Liver (tissue), 9 donors: ENCODE results near the gene CHAD. TPM values are rescaled to one million over a fixed set of nuclear protein-coding genes. Genes with fewer than 3 reads are reported as not detected.

ENCODE experiments used
- DNase-seq: peaks from one replicate; pipeline ENCODE4 v3.0.0-alpha.2; 2017; ENCODE audit warnings: low spot score
- H3K27ac ChIP-seq, 2 donors: one replicate each; pipeline ENCODE4 v1.7.0; 2013; ENCODE audit warnings: inconsistent platforms in 2 of 2, low read length in 2 of 2, control low read depth in 1 of 2, low read depth in 1 of 2, mild to moderate bottlenecking in 1 of 2
- H3K27me3 ChIP-seq, 4 donors: one replicate each; pipeline versions ENCODE4 v1.6.1 to v1.7.0; 2013; ENCODE audit warnings: low read length in 3 of 4, inconsistent platforms in 1 of 4, mild to moderate bottlenecking in 1 of 4, moderate library complexity in 1 of 4; ENCODE audit not compliant: control insufficient read depth in 4 of 4, insufficient read depth in 4 of 4
- H3K36me3 ChIP-seq, 4 donors: one replicate each; pipeline versions ENCODE4 v1.6.1 to v1.7.0; 2013; ENCODE audit warnings: low read length in 3 of 4, mild to moderate bottlenecking in 3 of 4, low read depth in 1 of 4, moderate library complexity in 1 of 4; ENCODE audit not compliant: control insufficient read depth in 4 of 4, insufficient read depth in 3 of 4
- H3K4me1 ChIP-seq, 4 donors: one replicate each; pipeline versions ENCODE4 v1.6.1 to v1.7.0; 2013; ENCODE audit warnings: low read length in 3 of 4, mild to moderate bottlenecking in 3 of 4, moderate library complexity in 1 of 4; ENCODE audit not compliant: control insufficient read depth in 4 of 4, insufficient read depth in 4 of 4
- H3K4me3 ChIP-seq, 3 donors: one replicate each; pipeline versions ENCODE4 v1.6.1 to v1.7.0; 2013; ENCODE audit warnings: low read length in 3 of 3, control low read depth in 1 of 3, low read depth in 1 of 3, mild to moderate bottlenecking in 1 of 3
- H3K9ac ChIP-seq, 2 donors: one replicate each; pipeline ENCODE4 v1.7.0; 2013; ENCODE audit warnings: low read length in 2 of 2, mild to moderate bottlenecking in 2 of 2, moderate library complexity in 2 of 2, control low read depth in 1 of 2, low read depth in 1 of 2
- H3K9me3 ChIP-seq, 4 donors: one replicate each; pipeline versions ENCODE4 v1.6.1 to v1.7.0; 2013; ENCODE audit warnings: low read length in 3 of 4; ENCODE audit not compliant: control insufficient read depth in 4 of 4
- FOXA2 ChIP-seq: IDR thresholded peaks from 2 replicates; pipeline ENCODE4 v1.6.1; 2016; ENCODE audit warnings: antibody characterized with exemption
- GABPA ChIP-seq, 2 donors: IDR thresholded peaks in 1 of 2; conservative IDR thresholded peaks in 1 of 2; 2 replicates each; pipeline ENCODE4 v1.6.1; 2016; ENCODE audit warnings: antibody characterized with exemption in 2 of 2, mild to moderate bottlenecking in 1 of 2, moderate library complexity in 1 of 2
- HNF4A ChIP-seq, 2 donors: conservative IDR thresholded peaks; 2 replicates each; pipeline ENCODE4 v1.6.1; 2016; ENCODE audit warnings: antibody characterized with exemption in 2 of 2, mild to moderate bottlenecking in 2 of 2
- HNF4G ChIP-seq: IDR thresholded peaks from 2 replicates; pipeline ENCODE4 v1.6.1; 2016; ENCODE audit warnings: antibody characterized with exemption
- JUND ChIP-seq, 2 donors: IDR thresholded peaks; 2 replicates each; pipeline ENCODE4 v1.6.1; 2016; ENCODE audit warnings: antibody characterized with exemption in 2 of 2
- NR2F2 ChIP-seq: IDR thresholded peaks from 2 replicates; pipeline ENCODE4 v1.6.1; 2016; ENCODE audit warnings: antibody characterized with exemption
- RXRA ChIP-seq, 2 donors: IDR thresholded peaks; 2 replicates each; pipeline ENCODE4 v1.6.1; 2017 to 2018; ENCODE audit warnings: antibody characterized with exemption in 2 of 2, mild to moderate bottlenecking in 1 of 2
- SP1 ChIP-seq: IDR thresholded peaks from 2 replicates; pipeline ENCODE4 v1.6.1; 2018; ENCODE audit warnings: antibody characterized with exemption, mild to moderate bottlenecking
- YY1 ChIP-seq: IDR thresholded peaks from 2 replicates; pipeline ENCODE4 v1.6.1; 2016; ENCODE audit warnings: antibody characterized with exemption, mild to moderate bottlenecking
- ZBTB33 ChIP-seq: IDR thresholded peaks from 2 replicates; pipeline ENCODE4 v1.6.1; 2016; ENCODE audit warnings: antibody characterized with exemption
- WGBS: extraction: QIAGEN DNeasy Blood & Tissue Kit; methylation state at CpG from one replicate; pipeline ENCODE4 v1.1.7; 2013; 5-methylcytosine and 5-hydroxymethylcytosine counted together
- polyA plus RNA-seq, 2 donors: library from polyadenylated mRNA; stranded (reverse) in 1 of 2; unstranded in 1 of 2; fragments of 200-250 nt in 1 of 2; fragments of >200 nt in 1 of 2; fragmentation: Nextera tagmentation in 1 of 2; extraction: Ambion mirVana in 1 of 2; gene quantifications; one replicate each; pipeline versions ENCODE4 v1.2.1 to v1.2.3, GENCODE V29; 2013 to 2015
- total RNA-seq, 2 donors: library from RNA; depleted of rRNA; stranded (reverse); fragments of >200 nt; gene quantifications; one replicate each; pipeline ENCODE4 v1.2.3, GENCODE V29; 2014
- TF ChIP-seq, protein P1 (sequence below): fragments of 150-350 bp; IDR thresholded peaks from 2 replicates; pipeline ENCODE4 v1.5.1; 2017; ENCODE audit warnings: improper control_type of control experiment, low read depth, low read length; ENCODE audit not compliant: missing input control
- TF ChIP-seq, protein P2 (sequence below): IDR thresholded peaks from 2 replicates; pipeline ENCODE4 v1.6.1; 2016; ENCODE audit warnings: antibody characterized with exemption, mild to moderate bottlenecking
- donor health status: healthy.
- donor health status: healthy.
- donor health status: healthy.
- donor health status: healthy.
- donor health status: healthy.

CHAD gene
- total and polyA plus RNA-seq, 4 donors, result 0.51 to 3.3 (median 2.3) TPM

DNA sequence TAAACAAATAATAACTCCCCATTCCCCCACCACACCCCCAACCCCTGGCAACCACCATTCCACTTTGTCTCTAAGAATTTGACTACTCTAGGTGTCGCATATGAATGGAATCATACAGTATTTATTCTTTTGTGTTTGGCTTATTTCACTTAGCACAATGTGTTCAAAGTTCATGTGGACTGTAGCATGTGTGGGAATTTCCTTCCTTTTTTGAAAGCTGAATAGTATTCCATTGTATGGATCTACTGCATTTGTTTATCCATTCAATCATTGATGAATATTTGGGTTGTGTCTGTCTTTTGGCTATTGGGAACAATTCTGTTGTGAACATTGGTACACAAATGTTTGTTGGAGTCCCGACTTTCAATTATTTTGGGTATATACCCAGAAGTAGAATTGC lies 45.9 kb downstream of the CHAD start:
- TF ChIP-seq HNF4A (conservative IDR thresholded peaks at IDR 0.05), result no peak
- TF ChIP-seq SP1, result no peak
- TF ChIP-seq ZBTB33, result no peak
- TF ChIP-seq, protein P1, sequence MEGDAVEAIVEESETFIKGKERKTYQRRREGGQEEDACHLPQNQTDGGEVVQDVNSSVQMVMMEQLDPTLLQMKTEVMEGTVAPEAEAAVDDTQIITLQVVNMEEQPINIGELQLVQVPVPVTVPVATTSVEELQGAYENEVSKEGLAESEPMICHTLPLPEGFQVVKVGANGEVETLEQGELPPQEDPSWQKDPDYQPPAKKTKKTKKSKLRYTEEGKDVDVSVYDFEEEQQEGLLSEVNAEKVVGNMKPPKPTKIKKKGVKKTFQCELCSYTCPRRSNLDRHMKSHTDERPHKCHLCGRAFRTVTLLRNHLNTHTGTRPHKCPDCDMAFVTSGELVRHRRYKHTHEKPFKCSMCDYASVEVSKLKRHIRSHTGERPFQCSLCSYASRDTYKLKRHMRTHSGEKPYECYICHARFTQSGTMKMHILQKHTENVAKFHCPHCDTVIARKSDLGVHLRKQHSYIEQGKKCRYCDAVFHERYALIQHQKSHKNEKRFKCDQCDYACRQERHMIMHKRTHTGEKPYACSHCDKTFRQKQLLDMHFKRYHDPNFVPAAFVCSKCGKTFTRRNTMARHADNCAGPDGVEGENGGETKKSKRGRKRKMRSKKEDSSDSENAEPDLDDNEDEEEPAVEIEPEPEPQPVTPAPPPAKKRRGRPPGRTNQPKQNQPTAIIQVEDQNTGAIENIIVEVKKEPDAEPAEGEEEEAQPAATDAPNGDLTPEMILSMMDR, result no peak
- no peak for TF ChIP-seq GABPA (IDR thresholded peaks at IDR 0.05 in 1 of 2, conservative IDR thresholded peaks at IDR 0.05 in 1 of 2)
- DNase-seq, result no peak
- no peak overlapping the region for H3K27ac ChIP-seq
- WGBS, result 81% methylated on average over 2 of the region's 2 CpGs
- no peak overlapping the region for H3K4me3 ChIP-seq
- no peaks in the 10 kb centered on the region for H3K9me3 ChIP-seq
- no peaks in the 10 kb centered on the region for H3K27me3 ChIP-seq
- peaks cover 13 to 41% (median 31%) of the 10 kb centered on the region in 4 donors for H3K4me1 ChIP-seq
- H3K9ac ChIP-seq, result no peak overlapping the region
- H3K36me3 ChIP-seq, result no peaks in the 10 kb centered on the region

DNA sequence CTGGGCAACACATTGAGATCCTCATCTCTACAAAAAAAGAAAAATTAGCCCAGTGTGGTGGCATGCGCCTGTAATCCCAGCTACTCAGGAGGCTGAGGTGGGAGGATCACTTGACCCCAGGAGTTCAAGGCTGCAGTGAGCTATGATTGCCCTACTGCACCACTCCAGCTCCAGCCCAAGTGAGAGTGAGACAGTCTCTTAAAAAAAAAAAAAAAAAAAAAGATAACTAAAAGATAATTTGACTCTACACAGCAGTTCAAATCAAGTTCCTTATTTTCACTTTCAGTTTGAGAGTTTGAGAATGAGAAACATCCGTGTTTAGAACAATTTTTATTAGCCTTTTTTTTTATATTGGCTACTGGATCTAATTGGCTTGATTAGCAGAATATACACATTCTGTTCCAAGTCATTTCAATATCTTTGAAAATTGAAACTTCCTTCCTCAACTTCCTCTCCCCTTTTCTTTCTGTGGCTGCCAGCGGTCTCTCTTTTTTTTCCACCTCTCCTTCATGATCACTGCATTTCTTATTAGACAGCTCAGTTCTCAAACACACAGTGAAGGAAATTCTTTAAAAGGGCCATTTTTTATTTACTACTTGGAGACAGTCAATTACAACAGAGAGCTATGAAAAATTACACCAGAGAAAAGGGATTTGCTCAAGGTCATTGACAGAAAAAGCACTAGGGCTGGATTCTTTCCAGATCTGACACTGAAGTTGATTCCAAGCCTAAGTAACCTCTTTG lies 47.2 kb downstream of the CHAD start:
- WGBS, result 22% methylated on average over 3 of the region's 3 CpGs
- Histone ChIP-seq H3K9me3 (no peaks in the 10 kb centered on the region), H3K4me1 (peaks cover 12 to 28% (median 18%) of the 10 kb centered on the region in 4 donors), H3K36me3 (no peaks in the 10 kb centered on the region), H3K9ac (peak overlapping the region in 1 of 2 donors; percentile 66), H3K4me3 (peak overlapping the region in 2 of 3 donors; percentile 13 to 42), H3K27me3 (no peaks in the 10 kb centered on the region), H3K27ac (peak overlapping the region; percentile 63 to 79)
- DNase-seq, result no peak
- TF ChIP-seq FOXA2 (no peak), HNF4A (conservative IDR thresholded peaks at IDR 0.05) (peak in 1 of 2 donors; percentile 9), NR2F2 (no peak), JUND (IDR thresholded peaks at IDR 0.05) (no peak), RXRA (IDR thresholded peaks at IDR 0.05) (peak in 1 of 2 donors; percentile 5), YY1 (peak; percentile 18), HNF4G (no peak)
- TF ChIP-seq, protein P2, sequence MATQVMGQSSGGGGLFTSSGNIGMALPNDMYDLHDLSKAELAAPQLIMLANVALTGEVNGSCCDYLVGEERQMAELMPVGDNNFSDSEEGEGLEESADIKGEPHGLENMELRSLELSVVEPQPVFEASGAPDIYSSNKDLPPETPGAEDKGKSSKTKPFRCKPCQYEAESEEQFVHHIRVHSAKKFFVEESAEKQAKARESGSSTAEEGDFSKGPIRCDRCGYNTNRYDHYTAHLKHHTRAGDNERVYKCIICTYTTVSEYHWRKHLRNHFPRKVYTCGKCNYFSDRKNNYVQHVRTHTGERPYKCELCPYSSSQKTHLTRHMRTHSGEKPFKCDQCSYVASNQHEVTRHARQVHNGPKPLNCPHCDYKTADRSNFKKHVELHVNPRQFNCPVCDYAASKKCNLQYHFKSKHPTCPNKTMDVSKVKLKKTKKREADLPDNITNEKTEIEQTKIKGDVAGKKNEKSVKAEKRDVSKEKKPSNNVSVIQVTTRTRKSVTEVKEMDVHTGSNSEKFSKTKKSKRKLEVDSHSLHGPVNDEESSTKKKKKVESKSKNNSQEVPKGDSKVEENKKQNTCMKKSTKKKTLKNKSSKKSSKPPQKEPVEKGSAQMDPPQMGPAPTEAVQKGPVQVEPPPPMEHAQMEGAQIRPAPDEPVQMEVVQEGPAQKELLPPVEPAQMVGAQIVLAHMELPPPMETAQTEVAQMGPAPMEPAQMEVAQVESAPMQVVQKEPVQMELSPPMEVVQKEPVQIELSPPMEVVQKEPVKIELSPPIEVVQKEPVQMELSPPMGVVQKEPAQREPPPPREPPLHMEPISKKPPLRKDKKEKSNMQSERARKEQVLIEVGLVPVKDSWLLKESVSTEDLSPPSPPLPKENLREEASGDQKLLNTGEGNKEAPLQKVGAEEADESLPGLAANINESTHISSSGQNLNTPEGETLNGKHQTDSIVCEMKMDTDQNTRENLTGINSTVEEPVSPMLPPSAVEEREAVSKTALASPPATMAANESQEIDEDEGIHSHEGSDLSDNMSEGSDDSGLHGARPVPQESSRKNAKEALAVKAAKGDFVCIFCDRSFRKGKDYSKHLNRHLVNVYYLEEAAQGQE, result no peak
